ENCODE measurements around the gene ZNF580. TPM values are rescaled to one million over a fixed set of nuclear protein-coding genes. Genes with fewer than 3 reads are reported as not detected.

ZNF580 gene
- total and polyA plus RNA-seq, 10 of the 15 experiments (the other 5 are each of a cell fraction or from before 2014, with no cell fraction given) = 2.3 to 31.8 (median 10.0) TPM

DNA sequence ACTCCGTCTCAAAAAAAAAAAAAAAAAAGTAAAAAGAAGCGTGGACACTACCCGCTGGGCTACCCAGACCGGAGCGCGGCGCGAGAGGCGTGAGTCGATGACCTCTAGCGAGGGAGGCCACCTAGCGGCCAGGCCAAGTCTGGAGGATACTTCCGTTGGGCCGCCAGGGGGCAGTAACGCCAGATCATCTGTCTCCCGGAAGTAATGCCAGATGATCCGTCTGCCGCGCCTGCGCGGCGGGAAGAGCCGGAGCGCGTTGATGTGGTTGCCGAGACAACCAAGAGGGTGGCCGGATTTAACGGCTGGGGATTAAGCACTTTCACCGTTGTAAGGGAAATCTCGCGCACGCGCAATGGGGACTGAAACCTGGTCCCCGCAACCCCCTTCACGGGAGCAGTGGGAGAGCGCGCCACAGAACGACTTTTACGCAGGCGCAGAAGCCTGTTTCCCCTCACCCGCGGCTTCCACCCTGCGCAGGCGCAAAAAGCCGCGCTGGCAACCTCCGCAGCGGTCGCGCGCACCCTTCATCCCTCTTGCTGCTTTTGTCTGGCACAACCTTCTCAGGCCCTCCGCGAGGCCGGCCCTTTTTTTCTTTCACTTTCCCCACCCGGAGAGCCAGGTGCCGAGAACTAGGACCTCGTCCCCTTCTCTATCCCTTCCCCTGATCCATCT lies 13.0 kb downstream of the ZNF580 start (continued):
- TF ChIP-seq, protein P1, sequence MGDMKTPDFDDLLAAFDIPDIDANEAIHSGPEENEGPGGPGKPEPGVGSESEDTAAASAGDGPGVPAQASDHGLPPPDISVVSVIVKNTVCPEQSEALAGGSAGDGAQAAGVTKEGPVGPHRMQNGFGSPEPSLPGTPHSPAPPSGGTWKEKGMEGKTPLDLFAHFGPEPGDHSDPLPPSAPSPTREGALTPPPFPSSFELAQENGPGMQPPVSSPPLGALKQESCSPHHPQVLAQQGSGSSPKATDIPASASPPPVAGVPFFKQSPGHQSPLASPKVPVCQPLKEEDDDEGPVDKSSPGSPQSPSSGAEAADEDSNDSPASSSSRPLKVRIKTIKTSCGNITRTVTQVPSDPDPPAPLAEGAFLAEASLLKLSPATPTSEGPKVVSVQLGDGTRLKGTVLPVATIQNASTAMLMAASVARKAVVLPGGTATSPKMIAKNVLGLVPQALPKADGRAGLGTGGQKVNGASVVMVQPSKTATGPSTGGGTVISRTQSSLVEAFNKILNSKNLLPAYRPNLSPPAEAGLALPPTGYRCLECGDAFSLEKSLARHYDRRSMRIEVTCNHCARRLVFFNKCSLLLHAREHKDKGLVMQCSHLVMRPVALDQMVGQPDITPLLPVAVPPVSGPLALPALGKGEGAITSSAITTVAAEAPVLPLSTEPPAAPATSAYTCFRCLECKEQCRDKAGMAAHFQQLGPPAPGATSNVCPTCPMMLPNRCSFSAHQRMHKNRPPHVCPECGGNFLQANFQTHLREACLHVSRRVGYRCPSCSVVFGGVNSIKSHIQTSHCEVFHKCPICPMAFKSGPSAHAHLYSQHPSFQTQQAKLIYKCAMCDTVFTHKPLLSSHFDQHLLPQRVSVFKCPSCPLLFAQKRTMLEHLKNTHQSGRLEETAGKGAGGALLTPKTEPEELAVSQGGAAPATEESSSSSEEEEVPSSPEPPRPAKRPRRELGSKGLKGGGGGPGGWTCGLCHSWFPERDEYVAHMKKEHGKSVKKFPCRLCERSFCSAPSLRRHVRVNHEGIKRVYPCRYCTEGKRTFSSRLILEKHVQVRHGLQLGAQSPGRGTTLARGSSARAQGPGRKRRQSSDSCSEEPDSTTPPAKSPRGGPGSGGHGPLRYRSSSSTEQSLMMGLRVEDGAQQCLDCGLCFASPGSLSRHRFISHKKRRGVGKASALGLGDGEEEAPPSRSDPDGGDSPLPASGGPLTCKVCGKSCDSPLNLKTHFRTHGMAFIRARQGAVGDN (IDR thresholded peaks at IDR 0.05) = no peak; the same call in 1 of the 2 replicates
- no peak for TF ChIP-seq SREBF2 (IDR thresholded peaks at IDR 0.05; ENCODE audit: low read length)
- TF ChIP-seq, protein P2, sequence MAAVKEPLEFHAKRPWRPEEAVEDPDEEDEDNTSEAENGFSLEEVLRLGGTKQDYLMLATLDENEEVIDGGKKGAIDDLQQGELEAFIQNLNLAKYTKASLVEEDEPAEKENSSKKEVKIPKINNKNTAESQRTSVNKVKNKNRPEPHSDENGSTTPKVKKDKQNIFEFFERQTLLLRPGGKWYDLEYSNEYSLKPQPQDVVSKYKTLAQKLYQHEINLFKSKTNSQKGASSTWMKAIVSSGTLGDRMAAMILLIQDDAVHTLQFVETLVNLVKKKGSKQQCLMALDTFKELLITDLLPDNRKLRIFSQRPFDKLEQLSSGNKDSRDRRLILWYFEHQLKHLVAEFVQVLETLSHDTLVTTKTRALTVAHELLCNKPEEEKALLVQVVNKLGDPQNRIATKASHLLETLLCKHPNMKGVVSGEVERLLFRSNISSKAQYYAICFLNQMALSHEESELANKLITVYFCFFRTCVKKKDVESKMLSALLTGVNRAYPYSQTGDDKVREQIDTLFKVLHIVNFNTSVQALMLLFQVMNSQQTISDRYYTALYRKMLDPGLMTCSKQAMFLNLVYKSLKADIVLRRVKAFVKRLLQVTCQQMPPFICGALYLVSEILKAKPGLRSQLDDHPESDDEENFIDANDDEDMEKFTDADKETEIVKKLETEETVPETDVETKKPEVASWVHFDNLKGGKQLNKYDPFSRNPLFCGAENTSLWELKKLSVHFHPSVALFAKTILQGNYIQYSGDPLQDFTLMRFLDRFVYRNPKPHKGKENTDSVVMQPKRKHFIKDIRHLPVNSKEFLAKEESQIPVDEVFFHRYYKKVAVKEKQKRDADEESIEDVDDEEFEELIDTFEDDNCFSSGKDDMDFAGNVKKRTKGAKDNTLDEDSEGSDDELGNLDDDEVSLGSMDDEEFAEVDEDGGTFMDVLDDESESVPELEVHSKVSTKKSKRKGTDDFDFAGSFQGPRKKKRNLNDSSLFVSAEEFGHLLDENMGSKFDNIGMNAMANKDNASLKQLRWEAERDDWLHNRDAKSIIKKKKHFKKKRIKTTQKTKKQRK (IDR thresholded peaks at IDR 0.05; ENCODE audit: low read depth, low read length) = no peak
- TF ChIP-seq CBX5 (IDR thresholded peaks at IDR 0.05; ENCODE audit: low read depth) = 0 out of 2 replicates have a peak, but pooled peaks have one; percentile 46
- TF ChIP-seq, protein P3, sequence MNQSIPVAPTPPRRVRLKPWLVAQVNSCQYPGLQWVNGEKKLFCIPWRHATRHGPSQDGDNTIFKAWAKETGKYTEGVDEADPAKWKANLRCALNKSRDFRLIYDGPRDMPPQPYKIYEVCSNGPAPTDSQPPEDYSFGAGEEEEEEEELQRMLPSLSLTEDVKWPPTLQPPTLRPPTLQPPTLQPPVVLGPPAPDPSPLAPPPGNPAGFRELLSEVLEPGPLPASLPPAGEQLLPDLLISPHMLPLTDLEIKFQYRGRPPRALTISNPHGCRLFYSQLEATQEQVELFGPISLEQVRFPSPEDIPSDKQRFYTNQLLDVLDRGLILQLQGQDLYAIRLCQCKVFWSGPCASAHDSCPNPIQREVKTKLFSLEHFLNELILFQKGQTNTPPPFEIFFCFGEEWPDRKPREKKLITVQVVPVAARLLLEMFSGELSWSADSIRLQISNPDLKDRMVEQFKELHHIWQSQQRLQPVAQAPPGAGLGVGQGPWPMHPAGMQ (IDR thresholded peaks at IDR 0.05; ENCODE audit: borderline replicate concordance) = no peak
- no peak; the same call in 1 of the 2 replicates for TF ChIP-seq DPF2 (IDR thresholded peaks at IDR 0.05)
- 0 out of 2 replicates have a peak, but pooled peaks have one; percentile 47 for TF ChIP-seq TCF3 (IDR thresholded peaks at IDR 0.05; ENCODE audit: borderline replicate concordance, insufficient read depth, low read depth, low read length)
- peak; percentile 85 for TF ChIP-seq NRF1 (conservative IDR thresholded peaks at IDR 0.05; ENCODE audit: low read depth, low read length)
- TF ChIP-seq PAX5 (IDR thresholded peaks at IDR 0.05; ENCODE audit: borderline replicate concordance, low read depth, low read length) = peak; percentile 51; the same call in 1 of the 2 replicates
- peak; percentile 66; the same call in 1 of the 2 replicates for TF ChIP-seq FOXM1 (IDR thresholded peaks at IDR 0.05; ENCODE audit: low read depth, low read length)
- TF ChIP-seq BACH1 (IDR thresholded peaks at IDR 0.05; ENCODE audit: borderline replicate concordance) = peak; percentile 85
- peak; percentile 80 for TF ChIP-seq POLR2A (IDR thresholded peaks at IDR 0.05; ENCODE audit: low read depth, low read length)
- TF ChIP-seq NFXL1 (IDR thresholded peaks at IDR 0.05; ENCODE audit: borderline replicate concordance) = no peak
- TF ChIP-seq, protein P4, sequence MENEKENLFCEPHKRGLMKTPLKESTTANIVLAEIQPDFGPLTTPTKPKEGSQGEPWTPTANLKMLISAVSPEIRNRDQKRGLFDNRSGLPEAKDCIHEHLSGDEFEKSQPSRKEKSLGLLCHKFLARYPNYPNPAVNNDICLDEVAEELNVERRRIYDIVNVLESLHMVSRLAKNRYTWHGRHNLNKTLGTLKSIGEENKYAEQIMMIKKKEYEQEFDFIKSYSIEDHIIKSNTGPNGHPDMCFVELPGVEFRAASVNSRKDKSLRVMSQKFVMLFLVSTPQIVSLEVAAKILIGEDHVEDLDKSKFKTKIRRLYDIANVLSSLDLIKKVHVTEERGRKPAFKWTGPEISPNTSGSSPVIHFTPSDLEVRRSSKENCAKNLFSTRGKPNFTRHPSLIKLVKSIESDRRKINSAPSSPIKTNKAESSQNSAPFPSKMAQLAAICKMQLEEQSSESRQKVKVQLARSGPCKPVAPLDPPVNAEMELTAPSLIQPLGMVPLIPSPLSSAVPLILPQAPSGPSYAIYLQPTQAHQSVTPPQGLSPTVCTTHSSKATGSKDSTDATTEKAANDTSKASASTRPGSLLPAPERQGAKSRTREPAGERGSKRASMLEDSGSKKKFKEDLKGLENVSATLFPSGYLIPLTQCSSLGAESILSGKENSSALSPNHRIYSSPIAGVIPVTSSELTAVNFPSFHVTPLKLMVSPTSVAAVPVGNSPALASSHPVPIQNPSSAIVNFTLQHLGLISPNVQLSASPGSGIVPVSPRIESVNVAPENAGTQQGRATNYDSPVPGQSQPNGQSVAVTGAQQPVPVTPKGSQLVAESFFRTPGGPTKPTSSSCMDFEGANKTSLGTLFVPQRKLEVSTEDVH (IDR thresholded peaks at IDR 0.05; ENCODE audit: low read depth, partially characterized antibody) = peak; percentile 93
- peak; percentile 77 for TF ChIP-seq KLF5 (IDR thresholded peaks at IDR 0.05; ENCODE audit: partially characterized antibody)
- no peak for TF ChIP-seq NFIC (IDR thresholded peaks at IDR 0.05; ENCODE audit: low read depth, low read length)
- no peak for TF ChIP-seq ZZZ3 (IDR thresholded peaks at IDR 0.05; ENCODE audit: control insufficient read depth, insufficient read length, low read depth)
- TF ChIP-seq RB1 (IDR thresholded peaks at IDR 0.05; ENCODE audit: borderline replicate concordance) = peak; percentile 91
- TF ChIP-seq CREM (IDR thresholded peaks at IDR 0.05; ENCODE audit: low read depth) = peak; percentile 46; the same call in 1 of the 2 replicates
